Activated T-helper 17 cell treated with anti-CD3 and anti-CD28 coated beads, Interleukin-2, amount 50 U/mL, for 72 hours (primary cell): ENCODE measurements around the gene WDFY2. TPM values are rescaled to one million over a fixed set of nuclear protein-coding genes. Genes with fewer than 3 reads are reported as not detected.

Experiments used
- ATAC-seq: fragments of 150-1000 bp; cut with Tn5 transposase; replicated peaks from 2 replicates; pipeline ENCODE4 v1.10.0; 2021; ENCODE audit warnings: mild to moderate bottlenecking, moderate library complexity
- H3K27ac Mint-ChIP-seq: one replicate; pipeline ENCODE4 v1.8.0; 2022; ENCODE audit warnings: mixed read lengths
- H3K27me3 Mint-ChIP-seq: one replicate; pipeline ENCODE4 v1.8.0; 2022; ENCODE audit warnings: mixed read lengths
- H3K36me3 Mint-ChIP-seq: one replicate; pipeline ENCODE4 v1.8.0; 2022; ENCODE audit warnings: low read depth, mild to moderate bottlenecking, mixed read lengths
- H3K4me1 Mint-ChIP-seq: one replicate; pipeline ENCODE4 v1.8.0; 2022; ENCODE audit warnings: mixed read lengths
- H3K4me3 Mint-ChIP-seq: one replicate; pipeline ENCODE4 v1.8.0; 2022; ENCODE audit warnings: mild to moderate bottlenecking, mixed read lengths
- H3K9me3 Mint-ChIP-seq: one replicate; pipeline ENCODE4 v1.8.0; 2022; ENCODE audit warnings: mixed read lengths
- total RNA-seq, 2 donors: library from RNA; stranded (reverse); gene quantifications; one replicate each; pipeline ENCODE4 v1.2.3, GENCODE V29; 2022

WDFY2 gene
- total RNA-seq, 2 donors from 2014 or later, result 16.8 to 31.5 TPM

DNA sequence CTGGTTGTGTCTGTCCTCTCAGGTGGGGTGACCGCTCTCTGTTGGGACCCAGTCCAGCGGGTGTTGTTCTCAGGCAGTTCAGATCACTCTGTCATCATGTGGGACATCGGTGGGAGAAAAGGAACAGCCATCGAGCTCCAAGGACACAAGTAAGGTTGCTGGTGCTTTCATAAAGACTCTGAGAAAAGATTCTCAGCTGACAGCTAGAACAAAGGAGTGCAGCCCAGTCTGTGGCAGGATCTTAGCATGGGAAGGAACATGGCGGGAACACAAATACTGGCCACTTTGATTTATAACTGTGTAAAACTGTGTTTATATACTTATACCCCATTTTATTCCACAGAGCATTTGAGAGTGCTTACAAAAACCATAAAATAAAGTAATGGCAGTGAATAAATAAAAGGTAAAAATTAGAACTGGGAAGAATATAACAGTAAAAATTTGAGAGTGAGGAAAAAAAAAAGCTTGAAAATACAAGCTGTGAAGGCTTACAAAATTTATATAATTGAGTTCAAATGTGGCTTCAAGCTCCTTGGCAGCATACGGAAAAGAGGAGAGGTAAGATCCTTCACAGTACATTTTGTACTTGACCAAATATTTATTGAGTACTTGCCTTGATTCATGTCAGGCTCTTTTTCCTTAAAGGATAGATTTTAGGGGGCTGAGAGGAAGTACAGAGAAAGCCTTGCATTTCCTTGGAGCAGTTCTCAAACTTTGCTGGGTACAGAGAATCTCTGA lies 154.9 kb downstream of the WDFY2 start:
- peaks cover 58% of the 10 kb centered on the region for H3K36me3 Mint-ChIP-seq
- no peaks in the 10 kb centered on the region for H3K27me3 Mint-ChIP-seq
- no peak for ATAC-seq
- peak overlapping the region; percentile 65 for H3K27ac Mint-ChIP-seq
- no peak overlapping the region for H3K4me3 Mint-ChIP-seq
- H3K9me3 Mint-ChIP-seq, result no peaks in the 10 kb centered on the region
- peaks cover 13% of the 10 kb centered on the region for H3K4me1 Mint-ChIP-seq

DNA sequence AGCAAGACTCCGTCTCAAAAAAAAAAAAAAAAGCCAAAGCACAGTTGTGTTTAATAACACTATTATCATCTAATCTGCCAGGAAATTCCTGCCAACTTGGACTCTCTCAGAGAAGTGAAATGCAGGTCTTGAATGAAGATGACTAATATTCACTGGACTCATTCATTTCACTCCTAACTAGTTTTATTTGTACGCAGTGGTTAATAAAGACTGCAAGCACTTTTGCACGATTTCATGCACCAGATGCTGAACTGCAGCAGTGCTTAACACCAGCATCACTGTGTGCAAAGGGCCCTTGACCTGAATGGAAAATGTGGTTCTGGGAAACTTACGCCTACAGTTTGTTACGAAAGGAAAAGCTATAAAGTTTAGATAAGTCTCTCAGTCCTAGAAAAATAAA lies 156.4 kb downstream of the WDFY2 start:
- Mint-ChIP-seq H3K27ac (peak overlapping the region; percentile 63), H3K4me1 (peaks cover 13% of the 10 kb centered on the region), H3K9me3 (no peaks in the 10 kb centered on the region), H3K36me3 (peaks cover 66% of the 10 kb centered on the region), H3K4me3 (no peak overlapping the region), H3K27me3 (no peaks in the 10 kb centered on the region)
- no peak for ATAC-seq

DNA sequence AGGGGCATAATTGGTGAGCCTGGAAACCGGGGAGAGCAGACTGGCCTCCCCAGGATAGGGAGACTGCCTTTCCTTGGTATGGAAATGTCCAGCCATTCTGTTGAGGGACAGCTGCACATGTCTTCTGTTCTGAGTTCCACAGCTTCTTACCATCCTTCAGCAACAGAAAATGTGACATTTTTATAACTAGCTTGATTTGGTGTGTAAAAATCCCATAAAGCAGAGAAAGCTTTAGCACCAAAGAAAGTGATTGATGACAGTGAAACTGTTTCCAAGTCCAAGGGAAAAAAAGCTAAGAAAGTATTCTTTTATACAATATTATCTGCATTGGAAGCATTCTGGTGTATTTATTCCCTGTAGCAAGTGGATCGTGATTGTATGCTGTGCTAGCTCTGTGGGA lies 157.8 kb downstream of the WDFY2 start:
- no peak for ATAC-seq
- Mint-ChIP-seq H3K4me3 (no peak overlapping the region), H3K27ac (no peak overlapping the region), H3K27me3 (no peaks in the 10 kb centered on the region), H3K9me3 (no peaks in the 10 kb centered on the region), H3K4me1 (peaks cover 9% of the 10 kb centered on the region), H3K36me3 (peaks cover 67% of the 10 kb centered on the region)

DNA sequence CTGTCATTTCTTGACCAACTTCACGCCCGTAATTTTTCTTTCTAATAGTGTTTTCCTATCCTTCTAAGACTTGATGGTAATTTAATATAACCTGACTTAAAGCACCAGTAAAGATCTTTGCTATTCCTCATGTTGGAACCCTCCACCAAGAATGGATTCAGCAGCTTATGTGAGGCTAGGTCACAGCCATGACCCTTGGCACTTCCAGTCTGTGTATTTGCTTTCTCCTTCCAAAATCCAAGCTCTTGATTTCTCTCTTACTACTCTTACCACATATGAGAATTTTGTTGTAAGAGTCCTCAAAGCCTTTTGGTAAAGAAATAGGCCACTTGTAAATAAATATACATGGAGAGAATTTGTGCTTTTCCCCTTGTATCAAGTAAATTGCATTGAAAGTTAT lies 158.3 kb downstream of the WDFY2 start:
- Mint-ChIP-seq H3K4me3 (no peak overlapping the region), H3K36me3 (peaks cover 71% of the 10 kb centered on the region), H3K4me1 (peaks cover 7% of the 10 kb centered on the region), H3K27ac (no peak overlapping the region), H3K27me3 (no peaks in the 10 kb centered on the region), H3K9me3 (no peaks in the 10 kb centered on the region)
- no peak for ATAC-seq

DNA sequence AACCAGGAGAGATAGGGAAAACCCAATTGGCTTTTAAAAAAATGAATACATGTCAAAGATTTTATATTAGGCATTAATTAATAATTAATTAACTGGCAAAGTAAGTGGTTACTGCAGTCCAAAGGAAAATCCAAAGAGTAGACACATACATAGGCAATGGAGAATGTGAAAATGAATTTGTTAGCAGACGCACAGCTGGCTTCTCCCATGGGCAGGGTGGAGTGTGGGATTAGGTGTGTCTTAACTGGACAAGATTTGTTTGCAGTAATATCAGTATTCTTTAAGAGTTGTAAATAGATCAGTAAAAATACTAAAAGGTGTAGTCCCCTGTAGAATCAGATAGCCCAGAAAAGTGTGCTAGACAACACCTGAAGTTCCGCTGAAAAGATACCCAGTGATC lies 161.0 kb downstream of the WDFY2 start:
- Mint-ChIP-seq H3K9me3 (no peaks in the 10 kb centered on the region), H3K36me3 (peaks cover 65% of the 10 kb centered on the region), H3K27ac (no peak overlapping the region), H3K27me3 (no peaks in the 10 kb centered on the region), H3K4me3 (no peak overlapping the region), H3K4me1 (peaks cover under 1% of the 10 kb centered on the region)
- no peak for ATAC-seq

DNA sequence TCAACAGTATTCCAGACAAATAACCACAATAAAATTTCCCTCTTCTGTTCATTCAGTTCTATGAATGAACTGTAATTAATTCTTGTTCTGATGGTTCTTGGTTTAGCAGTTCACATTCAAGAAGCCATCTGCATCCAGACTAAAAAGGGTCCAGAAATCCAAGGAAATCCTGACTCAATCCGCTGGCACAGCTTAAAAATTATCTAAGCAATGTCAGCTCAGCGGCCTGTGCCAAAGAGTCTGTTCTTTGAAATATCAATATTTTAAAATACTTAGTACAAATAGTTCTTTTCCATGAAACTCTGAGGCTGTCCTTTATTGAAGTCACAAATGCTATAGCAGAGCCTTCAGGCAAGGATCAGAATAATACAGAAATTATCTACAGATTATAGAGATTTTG lies 162.5 kb downstream of the WDFY2 start:
- Mint-ChIP-seq H3K27ac (no peak overlapping the region), H3K4me1 (peaks cover 4% of the 10 kb centered on the region), H3K36me3 (peaks cover 64% of the 10 kb centered on the region), H3K9me3 (no peaks in the 10 kb centered on the region), H3K4me3 (no peak overlapping the region), H3K27me3 (no peaks in the 10 kb centered on the region)
- ATAC-seq, result no peak

DNA sequence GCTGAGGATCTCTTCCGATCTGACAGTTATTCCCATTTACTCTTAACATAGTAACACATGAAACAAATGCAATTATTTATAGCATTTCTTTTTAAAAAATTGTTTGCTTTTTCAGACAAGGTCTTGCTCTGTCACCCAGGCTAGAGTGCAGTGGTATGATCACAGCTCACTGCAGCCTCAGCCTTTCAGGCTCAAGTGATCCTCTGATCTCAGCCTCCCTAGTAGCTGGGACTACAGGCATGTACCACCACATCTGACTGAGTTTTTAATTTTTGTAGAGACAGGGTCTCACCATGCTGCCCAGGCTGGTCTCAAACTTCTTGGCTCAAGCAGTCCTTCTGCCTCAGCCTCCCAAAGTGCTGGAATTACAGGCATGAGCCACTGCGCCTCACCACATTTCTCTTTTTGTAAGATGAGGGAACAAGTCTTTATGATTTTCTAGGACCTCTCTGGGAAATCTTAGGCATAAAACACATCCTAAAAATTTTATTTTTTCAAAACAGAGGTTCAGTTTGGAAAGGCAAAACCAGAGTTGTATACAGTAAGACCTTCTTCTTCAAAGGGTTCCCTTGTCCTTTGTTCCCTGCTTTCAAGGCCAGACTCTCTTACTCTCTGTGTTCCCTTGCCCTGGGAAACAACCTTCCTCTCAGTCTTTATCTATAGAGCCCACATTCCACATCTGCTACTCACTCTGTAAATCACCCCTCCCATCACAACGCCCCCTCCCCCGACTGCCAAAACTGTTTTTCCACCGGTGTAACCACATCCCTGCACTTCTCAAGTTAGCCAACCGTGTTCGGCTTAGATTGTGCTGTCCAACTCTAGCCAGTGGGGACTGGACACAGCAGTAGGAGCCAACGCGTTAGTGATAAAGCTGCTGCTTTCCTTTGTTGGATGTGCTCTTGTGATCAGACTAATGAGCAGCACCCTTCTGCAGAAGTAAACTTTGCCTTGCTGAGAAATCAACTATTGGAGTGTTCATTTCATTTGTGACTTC lies 163.5 kb downstream of the WDFY2 start:
- Mint-ChIP-seq H3K27ac (no peak overlapping the region), H3K4me3 (no peak overlapping the region), H3K4me1 (peaks cover 4% of the 10 kb centered on the region), H3K27me3 (no peaks in the 10 kb centered on the region), H3K36me3 (peaks cover 67% of the 10 kb centered on the region), H3K9me3 (no peaks in the 10 kb centered on the region)
- no peak for ATAC-seq

DNA sequence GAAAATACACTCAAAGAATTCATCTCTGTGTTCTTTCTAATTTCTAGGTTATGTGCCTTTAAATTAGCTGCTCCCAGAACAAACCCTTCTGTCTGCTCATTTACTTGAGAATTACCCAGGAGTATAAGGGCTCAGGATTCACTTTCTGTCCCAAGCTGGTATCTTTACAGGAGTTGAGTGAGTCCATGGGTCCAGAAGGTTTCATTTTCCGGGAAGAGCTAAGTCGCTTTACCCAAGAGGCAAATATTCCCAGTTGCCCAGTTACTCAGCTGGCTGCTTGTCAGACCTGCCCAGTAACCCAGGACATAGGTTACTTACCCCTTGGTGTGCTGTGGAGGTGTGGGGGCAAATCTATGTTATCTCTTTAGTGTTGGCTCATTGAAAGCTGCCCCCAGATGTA lies 172.4 kb downstream of the WDFY2 start:
- no peaks in the 10 kb centered on the region for H3K27me3 Mint-ChIP-seq
- peaks cover 4% of the 10 kb centered on the region for H3K4me1 Mint-ChIP-seq
- ATAC-seq, result no peak
- H3K36me3 Mint-ChIP-seq, result peaks cover 95% of the 10 kb centered on the region
- peak overlapping the region; percentile 62 for H3K27ac Mint-ChIP-seq
- no peaks in the 10 kb centered on the region for H3K9me3 Mint-ChIP-seq
- H3K4me3 Mint-ChIP-seq, result no peak overlapping the region

DNA sequence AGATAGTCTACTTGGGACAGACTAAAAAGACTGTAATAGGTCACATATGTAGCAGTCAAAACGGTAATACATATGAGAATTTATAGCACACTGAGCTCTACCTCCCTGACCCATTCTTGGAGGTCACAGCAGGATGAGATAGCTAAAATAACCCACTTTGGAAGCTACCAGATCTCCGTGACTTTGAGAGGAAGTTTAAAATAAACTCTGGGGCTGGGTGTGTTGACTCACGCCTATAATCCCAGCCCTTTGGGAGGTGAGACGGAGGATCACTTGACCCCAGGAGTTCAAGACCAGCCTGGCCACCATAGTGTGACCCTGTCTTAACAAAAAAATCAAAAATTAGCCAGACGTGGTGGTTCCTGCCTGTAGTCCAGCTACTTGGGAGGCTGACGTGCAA lies 174.4 kb downstream of the WDFY2 start:
- ATAC-seq, result no peak
- no peak overlapping the region for H3K4me3 Mint-ChIP-seq
- H3K27me3 Mint-ChIP-seq, result no peaks in the 10 kb centered on the region
- H3K4me1 Mint-ChIP-seq, result peaks cover 13% of the 10 kb centered on the region
- peaks cover 85% of the 10 kb centered on the region for H3K36me3 Mint-ChIP-seq
- H3K27ac Mint-ChIP-seq, result no peak overlapping the region
- H3K9me3 Mint-ChIP-seq, result no peaks in the 10 kb centered on the region

DNA sequence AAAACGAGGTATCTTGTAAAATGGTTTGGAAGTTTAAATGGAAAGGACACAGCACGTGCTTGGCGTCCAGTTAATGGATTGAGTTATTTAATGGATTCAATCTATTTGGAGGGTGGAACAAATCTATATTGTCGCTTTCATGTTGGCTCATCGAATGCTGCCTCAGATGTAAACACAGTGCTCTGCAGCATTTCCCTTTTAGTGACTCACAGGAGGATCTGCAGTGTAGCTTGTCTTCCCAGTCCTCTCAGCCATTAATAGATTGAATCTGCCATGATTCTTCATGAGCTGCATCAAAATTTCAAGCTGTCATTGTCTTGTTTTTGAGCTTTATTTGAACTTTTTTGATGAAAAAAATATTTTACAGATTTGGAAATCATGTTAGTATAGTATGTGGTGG lies 175.0 kb downstream of the WDFY2 start:
- Mint-ChIP-seq H3K36me3 (peaks cover 79% of the 10 kb centered on the region), H3K4me1 (peaks cover 16% of the 10 kb centered on the region), H3K4me3 (no peak overlapping the region), H3K27me3 (no peaks in the 10 kb centered on the region), H3K27ac (peak overlapping the region; percentile 55), H3K9me3 (no peaks in the 10 kb centered on the region)
- ATAC-seq, result no peak

DNA sequence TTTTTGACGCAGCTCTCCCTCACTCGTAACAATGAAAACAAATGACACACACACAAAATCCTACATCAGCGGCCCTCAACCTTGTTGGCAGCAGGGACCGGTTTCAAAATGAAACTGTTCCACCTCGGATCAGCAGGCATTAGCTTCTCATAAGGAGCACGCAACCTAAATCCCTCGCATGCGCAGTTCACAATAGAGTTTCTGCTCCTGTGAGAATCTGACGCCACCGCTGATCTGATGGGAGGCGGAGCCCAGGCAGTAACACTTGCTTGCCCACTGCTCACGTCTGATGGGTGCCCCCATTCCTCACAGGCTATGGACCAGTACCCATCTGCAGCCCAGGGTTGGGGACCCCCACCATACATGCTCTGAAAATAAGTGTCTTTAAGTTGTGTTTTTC lies 176.3 kb downstream of the WDFY2 start:
- Mint-ChIP-seq H3K27me3 (no peaks in the 10 kb centered on the region), H3K4me3 (no peak overlapping the region)

DNA sequence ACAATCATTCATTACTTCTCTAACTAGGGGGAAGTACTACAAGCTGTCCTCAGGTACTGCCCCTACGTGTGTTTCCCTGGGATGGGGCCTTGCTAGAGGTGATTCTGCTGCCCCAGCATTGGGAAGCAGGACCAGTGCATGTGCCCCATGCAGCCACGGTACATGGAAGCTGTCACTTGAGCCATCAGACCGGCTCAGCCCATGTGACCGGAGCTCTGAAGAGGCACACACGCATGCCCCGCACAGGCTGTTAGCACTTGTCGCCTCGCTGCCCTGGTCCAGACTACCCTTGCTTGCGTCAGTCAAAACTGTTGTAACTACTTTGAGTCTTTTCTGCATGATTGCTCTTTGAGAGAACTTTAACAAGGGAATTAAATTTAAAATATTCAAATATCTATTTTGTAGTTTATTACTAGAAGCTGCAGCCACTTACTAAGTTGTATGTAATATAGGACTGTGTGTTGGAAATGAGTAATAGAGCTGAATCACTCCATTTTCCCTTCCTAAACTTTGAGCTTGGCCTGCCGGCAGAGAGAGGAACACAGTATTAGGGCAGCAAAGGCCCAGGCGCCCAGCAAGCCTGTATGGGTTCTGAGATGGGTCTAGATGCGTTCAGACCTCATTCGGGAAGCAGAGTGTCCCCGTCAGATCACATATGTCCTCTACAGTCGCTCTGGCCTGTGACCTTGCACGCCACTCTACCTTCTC lies 177.5 kb downstream of the WDFY2 start:
- no peaks in the 10 kb centered on the region for H3K27me3 Mint-ChIP-seq
- peak overlapping the region; percentile 40 for H3K27ac Mint-ChIP-seq
- peaks cover 54% of the 10 kb centered on the region for H3K36me3 Mint-ChIP-seq
- H3K4me3 Mint-ChIP-seq, result no peak overlapping the region
- no peaks in the 10 kb centered on the region for H3K9me3 Mint-ChIP-seq
- ATAC-seq, result no peak
- H3K4me1 Mint-ChIP-seq, result peaks cover 27% of the 10 kb centered on the region

More for the DNA sequence above, 176.3 kb downstream of the WDFY2 start:
- Mint-ChIP-seq H3K27ac (peak overlapping the region; percentile 55), H3K9me3 (no peaks in the 10 kb centered on the region), H3K4me1 (peaks cover 25% of the 10 kb centered on the region), H3K36me3 (peaks cover 66% of the 10 kb centered on the region)
- no peak for ATAC-seq

DNA sequence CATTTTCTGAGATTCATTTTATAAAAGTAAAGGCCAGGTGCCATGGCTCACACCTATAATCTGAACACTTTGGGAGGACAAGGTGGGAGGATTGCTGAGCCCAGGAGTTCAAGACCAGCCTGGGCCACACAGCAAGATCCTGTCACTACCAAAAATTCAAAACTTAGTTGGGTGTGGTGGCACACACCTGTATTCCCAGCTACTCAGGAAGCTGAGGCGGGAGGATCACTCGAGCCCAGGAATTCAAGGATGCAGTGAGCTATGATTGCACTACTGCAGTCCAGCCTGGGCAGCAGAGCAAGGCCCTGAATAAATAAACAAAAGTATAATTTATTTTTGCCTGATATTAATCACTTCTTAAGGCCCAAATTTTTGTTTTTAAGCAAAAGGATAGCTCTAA lies 179.2 kb downstream of the WDFY2 start:
- peaks cover 37% of the 10 kb centered on the region for H3K36me3 Mint-ChIP-seq
- H3K27me3 Mint-ChIP-seq, result no peaks in the 10 kb centered on the region
- peak overlapping the region; percentile 13 for H3K4me3 Mint-ChIP-seq
- no peaks in the 10 kb centered on the region for H3K9me3 Mint-ChIP-seq
- H3K4me1 Mint-ChIP-seq, result peaks cover 27% of the 10 kb centered on the region
- peak overlapping the region; percentile 40 for H3K27ac Mint-ChIP-seq
- no peak for ATAC-seq
